GM18870 (cell line): Measurements from ENCODE around the gene RPL18.
"Not testable (repeated sequence)": the region's sequence is repeated elsewhere in the genome, so short reads cannot be mapped to it uniquely, and the experiment has no call there.

Experiments used
- ATAC-seq: cut with Tn5 transposase; IDR thresholded peaks from one replicate; pipeline ENCODE4 v1.9.1; 2021; ENCODE audit warnings: moderate library complexity; ENCODE audit not compliant: unreplicated experiment

Gene RPL18

GRCh38 chr19:48588670-48589401 lies 30.1 kb downstream of the RPL18 start:
- ATAC-seq = no peak

GRCh38 chr19:48587387-48587786 lies 31.6 kb downstream of the RPL18 start:
- no peak for ATAC-seq

GRCh38 chr19:48582168-48582567 lies 36.8 kb downstream of the RPL18 start:
- ATAC-seq = no peak

- ATAC-seq = no peak
Measured at GRCh38 chr19:48578891-48579290, 40.1 kb downstream of the RPL18 start.

GRCh38 chr19:48577908-48578307 lies 41.1 kb downstream of the RPL18 start:
- not testable (repeated sequence) for ATAC-seq

GRCh38 chr19:48575931-48576622 lies 42.9 kb downstream of the RPL18 start:
- ATAC-seq = no peak

GRCh38 chr19:48573163-48573505 lies 45.8 kb downstream of the RPL18 start:
- ATAC-seq = no peak

GRCh38 chr19:48571378-48572162 lies 47.4 kb downstream of the RPL18 start:
- ATAC-seq = no peak

- ATAC-seq = no peak
Measured at GRCh38 chr19:48569814-48570213, 49.2 kb downstream of the RPL18 start.

- no peak for ATAC-seq
Measured at GRCh38 chr19:48568345-48568886, 50.6 kb downstream of the RPL18 start.
